Endothelial cell of umbilical vein (primary cell): Measurements from ENCODE around the gene ZW10.

Experiments used
- EZH2 ChIP-seq: IDR thresholded peaks from 2 replicates; pipeline ENCODE4 v1.6.1; 2012; ENCODE audit warnings: borderline replicate concordance, low read depth, mild to moderate bottlenecking, moderate library complexity, low read length, inconsistent platforms; ENCODE audit not compliant: severe bottlenecking
- FOS ChIP-seq: IDR thresholded peaks from 2 replicates; pipeline ENCODE4 v1.6.1; 2011; ENCODE audit warnings: mild to moderate bottlenecking, low read length, moderate library complexity, borderline replicate concordance; ENCODE audit not compliant: insufficient read depth
- GATA2 ChIP-seq: IDR thresholded peaks from 2 replicates; pipeline ENCODE4 v1.7.0; 2011; ENCODE audit warnings: low read depth, mild to moderate bottlenecking, moderate library complexity, mixed read lengths, low read length; ENCODE audit not compliant: insufficient read length, insufficient read depth
- JUN ChIP-seq: IDR thresholded peaks from 2 replicates; pipeline ENCODE4 v1.6.1; 2011; ENCODE audit warnings: borderline replicate concordance, low read depth; ENCODE audit not compliant: insufficient read length, insufficient read depth
- MYC ChIP-seq: IDR thresholded peaks from one replicate; pipeline ENCODE4 v1.6.1; 2011; ENCODE audit warnings: mild to moderate bottlenecking, low read depth, low read length
- POLR2A ChIP-seq: IDR thresholded peaks from 2 replicates; pipeline ENCODE4 v1.6.1; 2012; ENCODE audit warnings: low read depth, mild to moderate bottlenecking, control low read depth, low read length
- POLR2AphosphoS5 ChIP-seq: IDR thresholded peaks from 2 replicates; pipeline ENCODE4 v1.6.1; 2012; ENCODE audit warnings: low read depth, mild to moderate bottlenecking, control low read depth, low read length, moderate library complexity; ENCODE audit not compliant: insufficient read depth
- TF ChIP-seq, protein P1 (sequence below), 2 donors: IDR thresholded peaks; 1 replicate in 1 of 2; 2 replicates in 1 of 2; pipeline ENCODE4 v1.5.1; 2011; ENCODE audit warnings: low read length in 2 of 2, mild to moderate bottlenecking in 2 of 2, moderate library complexity in 2 of 2, control low read depth in 1 of 2, inconsistent platforms in 1 of 2, low read depth in 1 of 2; ENCODE audit not compliant: insufficient read depth in 1 of 2; ENCODE audit errors: extremely low read depth in 1 of 2
- TF ChIP-seq, protein P2 (sequence below): IDR thresholded peaks from 2 replicates; pipeline ENCODE4 v1.6.1; 2011; ENCODE audit not compliant: insufficient read depth, insufficient read length

DNA sequence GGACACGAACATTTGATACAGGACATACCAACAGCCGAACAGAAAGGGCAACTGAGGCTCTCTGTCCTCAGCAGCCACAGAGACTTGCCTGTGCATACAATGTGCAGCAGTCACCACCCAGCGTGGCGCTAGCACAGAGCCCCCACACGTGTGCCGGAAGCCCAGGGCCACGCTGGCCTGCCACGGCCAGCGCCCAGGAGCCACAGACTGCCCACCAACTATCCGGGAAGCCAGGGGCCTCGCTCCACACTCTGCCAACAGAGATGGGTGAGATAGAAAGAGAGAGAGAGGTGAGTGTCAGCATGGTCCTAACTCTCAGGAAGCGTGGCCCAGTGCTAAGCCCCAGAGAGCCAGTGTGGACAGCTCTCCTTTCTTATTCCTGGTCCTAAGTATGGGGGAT lies 79.1 kb downstream of the ZW10 start:
- TF ChIP-seq, protein P1, sequence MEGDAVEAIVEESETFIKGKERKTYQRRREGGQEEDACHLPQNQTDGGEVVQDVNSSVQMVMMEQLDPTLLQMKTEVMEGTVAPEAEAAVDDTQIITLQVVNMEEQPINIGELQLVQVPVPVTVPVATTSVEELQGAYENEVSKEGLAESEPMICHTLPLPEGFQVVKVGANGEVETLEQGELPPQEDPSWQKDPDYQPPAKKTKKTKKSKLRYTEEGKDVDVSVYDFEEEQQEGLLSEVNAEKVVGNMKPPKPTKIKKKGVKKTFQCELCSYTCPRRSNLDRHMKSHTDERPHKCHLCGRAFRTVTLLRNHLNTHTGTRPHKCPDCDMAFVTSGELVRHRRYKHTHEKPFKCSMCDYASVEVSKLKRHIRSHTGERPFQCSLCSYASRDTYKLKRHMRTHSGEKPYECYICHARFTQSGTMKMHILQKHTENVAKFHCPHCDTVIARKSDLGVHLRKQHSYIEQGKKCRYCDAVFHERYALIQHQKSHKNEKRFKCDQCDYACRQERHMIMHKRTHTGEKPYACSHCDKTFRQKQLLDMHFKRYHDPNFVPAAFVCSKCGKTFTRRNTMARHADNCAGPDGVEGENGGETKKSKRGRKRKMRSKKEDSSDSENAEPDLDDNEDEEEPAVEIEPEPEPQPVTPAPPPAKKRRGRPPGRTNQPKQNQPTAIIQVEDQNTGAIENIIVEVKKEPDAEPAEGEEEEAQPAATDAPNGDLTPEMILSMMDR (IDR thresholded peaks at IDR 0.05; ENCODE audit: extremely low read depth in 1 of 2, insufficient read depth in 1 of 2, low read depth in 1 of 2, low read length in 2 of 2) = no peak
- no peak for TF ChIP-seq POLR2A
- no peak for TF ChIP-seq MYC
- TF ChIP-seq, protein P2, sequence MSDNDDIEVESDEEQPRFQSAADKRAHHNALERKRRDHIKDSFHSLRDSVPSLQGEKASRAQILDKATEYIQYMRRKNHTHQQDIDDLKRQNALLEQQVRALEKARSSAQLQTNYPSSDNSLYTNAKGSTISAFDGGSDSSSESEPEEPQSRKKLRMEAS = no peak
- no peak for TF ChIP-seq EZH2
- no peak for TF ChIP-seq POLR2AphosphoS5
- TF ChIP-seq FOS = no peak
- TF ChIP-seq JUN = no peak
- TF ChIP-seq GATA2 = no peak
